ENCODE data around the gene PPP2R3C. TPM values are rescaled to one million over a fixed set of nuclear protein-coding genes. Genes with fewer than 3 reads are reported as not detected.

The PPP2R3C gene
- total and polyA plus RNA-seq, 2 of the 13 experiments (the other 11 are each of a cell fraction or from before 2014, with no cell fraction given): 63.4 to 102 TPM

- TF ChIP-seq ZNF280B (CRISPR knock-in tag; IDR thresholded peaks at IDR 0.05; ENCODE audit: borderline replicate concordance) (no peak), SNAI1 (CRISPR knock-in tag; IDR thresholded peaks at IDR 0.05; ENCODE audit: borderline replicate concordance) (0 out of 2 replicates have a peak, but pooled peaks have one; percentile 12), ZNF180 (CRISPR knock-in tag; IDR thresholded peaks at IDR 0.05; ENCODE audit: borderline replicate concordance, low read depth) (no peak), FOXK1 (CRISPR knock-in tag; IDR thresholded peaks at IDR 0.05; ENCODE audit: borderline replicate concordance, low read depth) (no peak), SATB2 (CRISPR knock-in tag; IDR thresholded peaks at IDR 0.05) (peak; percentile 64; the same call in 1 of the 2 replicates), ZBTB21 (CRISPR knock-in tag; IDR thresholded peaks at IDR 0.05) (no peak), MXD3 (CRISPR knock-in tag; IDR thresholded peaks at IDR 0.05) (no peak), ZBTB43 (CRISPR knock-in tag; conservative IDR thresholded peaks at IDR 0.05) (peak; percentile 25; the same call in 1 of the 2 replicates), ZNF274 (CRISPR knock-in tag; IDR thresholded peaks at IDR 0.05) (no peak), CHCHD3 (CRISPR knock-in tag; IDR thresholded peaks at IDR 0.05) (no peak), KDM5B (CRISPR knock-in tag; IDR thresholded peaks at IDR 0.05; ENCODE audit: borderline replicate concordance) (no peak), SETDB1 (CRISPR knock-in tag; IDR thresholded peaks at IDR 0.05; ENCODE audit: borderline replicate concordance) (no peak), ZBTB8A (CRISPR knock-in tag; IDR thresholded peaks at IDR 0.05; ENCODE audit: borderline replicate concordance, low read depth) (no peak), ZBTB10 (CRISPR knock-in tag; IDR thresholded peaks at IDR 0.05; ENCODE audit: borderline replicate concordance) (0 out of 2 replicates have a peak, but pooled peaks have one; percentile 28)
- TF ChIP-seq, protein P1, sequence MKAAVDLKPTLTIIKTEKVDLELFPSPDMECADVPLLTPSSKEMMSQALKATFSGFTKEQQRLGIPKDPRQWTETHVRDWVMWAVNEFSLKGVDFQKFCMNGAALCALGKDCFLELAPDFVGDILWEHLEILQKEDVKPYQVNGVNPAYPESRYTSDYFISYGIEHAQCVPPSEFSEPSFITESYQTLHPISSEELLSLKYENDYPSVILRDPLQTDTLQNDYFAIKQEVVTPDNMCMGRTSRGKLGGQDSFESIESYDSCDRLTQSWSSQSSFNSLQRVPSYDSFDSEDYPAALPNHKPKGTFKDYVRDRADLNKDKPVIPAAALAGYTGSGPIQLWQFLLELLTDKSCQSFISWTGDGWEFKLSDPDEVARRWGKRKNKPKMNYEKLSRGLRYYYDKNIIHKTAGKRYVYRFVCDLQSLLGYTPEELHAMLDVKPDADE (CRISPR knock-in tag; IDR thresholded peaks at IDR 0.05): 0 out of 2 replicates have a peak, but pooled peaks have one; percentile 58
- TF ChIP-seq, protein P2, sequence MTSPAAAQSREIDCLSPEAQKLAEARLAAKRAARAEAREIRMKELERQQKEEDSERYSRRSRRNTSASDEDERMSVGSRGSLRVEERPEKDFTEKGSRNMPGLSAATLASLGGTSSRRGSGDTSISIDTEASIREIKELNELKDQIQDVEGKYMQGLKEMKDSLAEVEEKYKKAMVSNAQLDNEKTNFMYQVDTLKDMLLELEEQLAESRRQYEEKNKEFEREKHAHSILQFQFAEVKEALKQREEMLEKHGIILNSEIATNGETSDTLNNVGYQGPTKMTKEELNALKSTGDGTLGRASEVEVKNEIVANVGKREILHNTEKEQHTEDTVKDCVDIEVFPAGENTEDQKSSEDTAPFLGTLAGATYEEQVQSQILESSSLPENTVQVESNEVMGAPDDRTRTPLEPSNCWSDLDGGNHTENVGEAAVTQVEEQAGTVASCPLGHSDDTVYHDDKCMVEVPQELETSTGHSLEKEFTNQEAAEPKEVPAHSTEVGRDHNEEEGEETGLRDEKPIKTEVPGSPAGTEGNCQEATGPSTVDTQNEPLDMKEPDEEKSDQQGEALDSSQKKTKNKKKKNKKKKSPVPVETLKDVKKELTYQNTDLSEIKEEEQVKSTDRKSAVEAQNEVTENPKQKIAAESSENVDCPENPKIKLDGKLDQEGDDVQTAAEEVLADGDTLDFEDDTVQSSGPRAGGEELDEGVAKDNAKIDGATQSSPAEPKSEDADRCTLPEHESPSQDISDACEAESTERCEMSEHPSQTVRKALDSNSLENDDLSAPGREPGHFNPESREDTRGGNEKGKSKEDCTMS (CRISPR knock-in tag; conservative IDR thresholded peaks at IDR 0.05): no peak
Observed at GRCh38 chr14:35147711-35148110, 25.9 kb upstream of the PPP2R3C start (continued).
